Uterus (tissue), 4 donors: ENCODE measurements around the gene RPP21. TPM values are rescaled to one million over a fixed set of nuclear protein-coding genes. Genes with fewer than 3 reads are reported as not detected.

Experiments used
- DNase-seq, 2 donors: peaks; one replicate each; pipeline ENCODE4 v3.0.0-alpha.2; 2019 to 2020
- H3K27ac ChIP-seq, 2 donors: fragments of 200-600 bp; sonication (generic); 1 replicate in 1 of 2; 2 replicates in 1 of 2; pipeline ENCODE4 v1.5.1; 2016 to 2018
- H3K27me3 ChIP-seq, 2 donors: fragments of 200-600 bp; sonication (generic); one replicate each; pipeline ENCODE4 v1.5.1; 2018 to 2019; ENCODE audit warnings: control low read depth in 1 of 2
- H3K36me3 ChIP-seq, 2 donors: fragments of 200-600 bp; sonication (generic); one replicate each; pipeline ENCODE4 v1.5.1; 2019; ENCODE audit warnings: control low read depth in 1 of 2
- H3K4me1 ChIP-seq, 2 donors: fragments of 200-600 bp; sonication (generic); one replicate each; pipeline ENCODE4 v1.5.1; 2018 to 2019; ENCODE audit warnings: control low read depth in 1 of 2
- H3K4me3 ChIP-seq, 2 donors: fragments of 200-600 bp; sonication (generic); 1 replicate in 1 of 2; 2 replicates in 1 of 2; pipeline ENCODE4 v1.5.1; 2018 to 2019; ENCODE audit warnings: mild to moderate bottlenecking in 1 of 2
- H3K9me3 ChIP-seq, 2 donors: fragments of 200-600 bp; sonication (generic); one replicate each; pipeline ENCODE4 v1.5.1; 2019; ENCODE audit warnings: control low read depth in 1 of 2
- CTCF ChIP-seq, 4 experiments: fragments of 200-600 bp in 2 of 4; fragments of 450-650 bp in 2 of 4; sonication (generic) in 2 of 4; IDR thresholded peaks; one replicate each; pipeline ENCODE4 v1.5.1; 2016 to 2019; ENCODE audit warnings: antibody characterized with exemption in 4 of 4, mild to moderate bottlenecking in 2 of 4, moderate library complexity in 1 of 4
- POLR2A ChIP-seq, 2 donors: fragments of 450-650 bp; IDR thresholded peaks; one replicate each; pipeline ENCODE4 v1.6.1; 2016; ENCODE audit warnings: antibody characterized with exemption in 2 of 2, mild to moderate bottlenecking in 1 of 2, moderate library complexity in 1 of 2
- intact Hi-C: fragments of 100-400 bp; cut with DNase I; formaldehyde crosslinking; loops from one replicate; pipeline ENCODE4 v1.15.1; 2023; ENCODE audit warnings: low total_unique reads
- total RNA-seq, 4 donors: library from RNA; depleted of rRNA in 3 of 4; stranded (reverse); fragments of >200 nt in 3 of 4; gene quantifications; one replicate each; pipeline versions ENCODE4 v1.1.0 to v1.2.4, GENCODE V29; 2014 to 2023
- donor health status: DM: yes; HTN: yes; CAD: no.

The RPP21 gene
- total RNA-seq, 4 donors from 2014 or later, result 12.9 to 220 (median 66.1) TPM

- peak overlapping the region; percentile 92 to 94 for H3K27ac ChIP-seq
- TF ChIP-seq POLR2A (IDR thresholded peaks at IDR 0.05), result no peak
- no peak for TF ChIP-seq CTCF (IDR thresholded peaks at IDR 0.05)
- intact Hi-C loops, result no loop called here
- H3K36me3 ChIP-seq, result no peaks in the 10 kb centered on the region
- no peaks in the 10 kb centered on the region for H3K9me3 ChIP-seq
- H3K4me1 ChIP-seq, result no peaks in the 10 kb centered on the region
- peak overlapping the region in 1 of 2 donors; percentile 99 for H3K4me3 ChIP-seq
- no peak for DNase-seq
- no peaks in the 10 kb centered on the region for H3K27me3 ChIP-seq
Measured at GRCh38 chr6:30344191-30344867, 627 bp upstream of the RPP21 start.

- TF ChIP-seq CTCF (IDR thresholded peaks at IDR 0.05) (no peak), POLR2A (IDR thresholded peaks at IDR 0.05) (no peak)
- H3K27ac ChIP-seq, result peak overlapping the region in 1 of 2 donors; percentile 92
- no peaks in the 10 kb centered on the region for H3K4me1 ChIP-seq
- H3K27me3 ChIP-seq, result no peaks in the 10 kb centered on the region
- H3K9me3 ChIP-seq, result no peaks in the 10 kb centered on the region
- DNase-seq, result no peak
- H3K36me3 ChIP-seq, result no peaks in the 10 kb centered on the region
- H3K4me3 ChIP-seq, result peak overlapping the region; percentile 74 to 99
- intact Hi-C loops, result no loop called here
Measured at GRCh38 chr6:30345852-30346251, 896 bp downstream of the RPP21 start.

- Histone ChIP-seq H3K27me3 (no peaks in the 10 kb centered on the region), H3K27ac (no peak overlapping the region), H3K4me1 (no peaks in the 10 kb centered on the region), H3K4me3 (no peak overlapping the region), H3K9me3 (no peaks in the 10 kb centered on the region), H3K36me3 (no peaks in the 10 kb centered on the region)
- intact Hi-C loops, result no loop called here
- no peak for DNase-seq
- TF ChIP-seq POLR2A (IDR thresholded peaks at IDR 0.05), result no peak
- TF ChIP-seq CTCF (IDR thresholded peaks at IDR 0.05), result no peak
Measured at GRCh38 chr6:30348957-30349356, 4.0 kb downstream of the RPP21 start.

- Histone ChIP-seq H3K9me3 (no peaks in the 10 kb centered on the region), H3K4me1 (no peaks in the 10 kb centered on the region), H3K36me3 (no peaks in the 10 kb centered on the region), H3K27ac (no peak overlapping the region), H3K27me3 (no peaks in the 10 kb centered on the region), H3K4me3 (no peak overlapping the region)
- intact Hi-C loops, result no loop called here
- DNase-seq, result no peak
- TF ChIP-seq CTCF (IDR thresholded peaks at IDR 0.05) (no peak), POLR2A (IDR thresholded peaks at IDR 0.05) (no peak)
Measured at GRCh38 chr6:30349421-30350177, 4.6 kb downstream of the RPP21 start.

- H3K36me3 ChIP-seq, result no peaks in the 10 kb centered on the region
- TF ChIP-seq POLR2A (IDR thresholded peaks at IDR 0.05), result no peak
- TF ChIP-seq CTCF (IDR thresholded peaks at IDR 0.05), result no peak
- H3K27ac ChIP-seq, result no peak overlapping the region
- DNase-seq, result no peak
- no peaks in the 10 kb centered on the region for H3K4me1 ChIP-seq
- H3K9me3 ChIP-seq, result no peaks in the 10 kb centered on the region
- intact Hi-C loops, result no loop called here
- H3K4me3 ChIP-seq, result no peak overlapping the region
- no peaks in the 10 kb centered on the region for H3K27me3 ChIP-seq
Measured at GRCh38 chr6:30350524-30350923, 5.6 kb downstream of the RPP21 start.
